Activated CD4-positive, alpha-beta T cell treated with anti-CD3 and anti-CD28 coated beads for 36 hours (primary cell): ENCODE results near the gene ARMH1. TPM values are rescaled to one million over a fixed set of nuclear protein-coding genes. Genes with fewer than 3 reads are reported as not detected.
A peak's percentile ranks its signal among the peaks of the same experiment; 100 is the strongest.

Source experiments
- ATAC-seq: fragments of 200-7000 bp; cut with Tn5 transposase; one replicate; pipeline ENCODE4 v1.10.0; 2021; ENCODE audit warnings: mild to moderate bottlenecking, moderate library complexity
- CTCF ChIA-PET: fragments of 350-600 bp; sonication (Branson Sonifier 250); formaldehyde crosslinking; loops from one replicate; lab custom pipeline; 2021; ENCODE audit warnings: antibody characterized with exemption; lab: Charles Lee
- POLR2A ChIA-PET: fragments of 350-600 bp; sonication (Branson Sonifier 250); formaldehyde crosslinking; loops from one replicate; lab custom pipeline; 2021; ENCODE audit warnings: antibody characterized with exemption, inconsistent platforms; lab: Charles Lee
- DNase-seq: peaks from one replicate; pipeline ENCODE4 v3.0.0-alpha.2; 2020
- H3K27ac Mint-ChIP-seq: one replicate; pipeline ENCODE4 v1.8.0; 2021; ENCODE audit warnings: mixed read lengths
- H3K27me3 Mint-ChIP-seq: one replicate; pipeline ENCODE4 v1.8.0; 2021; ENCODE audit warnings: mixed read lengths
- H3K36me3 Mint-ChIP-seq: one replicate; pipeline ENCODE4 v1.8.0; 2021; ENCODE audit warnings: low read depth, mixed read lengths
- H3K4me1 Mint-ChIP-seq: one replicate; pipeline ENCODE4 v1.8.0; 2021; ENCODE audit warnings: mixed read lengths
- H3K4me3 Mint-ChIP-seq: one replicate; pipeline ENCODE4 v1.8.0; 2021; ENCODE audit warnings: mild to moderate bottlenecking, moderate library complexity, mixed read lengths
- H3K9me3 Mint-ChIP-seq: one replicate; pipeline ENCODE4 v1.8.0; 2021; ENCODE audit warnings: low read depth, mixed read lengths
- intact Hi-C, 2 experiments: fragments of 100-400 bp; cut with DNase I in 1 of 2; cut with micrococcal nuclease in 1 of 2; formaldehyde crosslinking; loops; one replicate each; pipeline versions ENCODE4 v1.14.2 to v1.15.1; 2022 to 2024; cut with DNase I, micrococcal nuclease
- total RNA-seq, 2 experiments: library from RNA; stranded (reverse); gene quantifications; one replicate each; pipeline ENCODE4 v1.2.3, GENCODE V29; 2021

ARMH1 gene
- 10 to 100 TPM; 67.3 to 75.1 TPM for total RNA-seq

DNA sequence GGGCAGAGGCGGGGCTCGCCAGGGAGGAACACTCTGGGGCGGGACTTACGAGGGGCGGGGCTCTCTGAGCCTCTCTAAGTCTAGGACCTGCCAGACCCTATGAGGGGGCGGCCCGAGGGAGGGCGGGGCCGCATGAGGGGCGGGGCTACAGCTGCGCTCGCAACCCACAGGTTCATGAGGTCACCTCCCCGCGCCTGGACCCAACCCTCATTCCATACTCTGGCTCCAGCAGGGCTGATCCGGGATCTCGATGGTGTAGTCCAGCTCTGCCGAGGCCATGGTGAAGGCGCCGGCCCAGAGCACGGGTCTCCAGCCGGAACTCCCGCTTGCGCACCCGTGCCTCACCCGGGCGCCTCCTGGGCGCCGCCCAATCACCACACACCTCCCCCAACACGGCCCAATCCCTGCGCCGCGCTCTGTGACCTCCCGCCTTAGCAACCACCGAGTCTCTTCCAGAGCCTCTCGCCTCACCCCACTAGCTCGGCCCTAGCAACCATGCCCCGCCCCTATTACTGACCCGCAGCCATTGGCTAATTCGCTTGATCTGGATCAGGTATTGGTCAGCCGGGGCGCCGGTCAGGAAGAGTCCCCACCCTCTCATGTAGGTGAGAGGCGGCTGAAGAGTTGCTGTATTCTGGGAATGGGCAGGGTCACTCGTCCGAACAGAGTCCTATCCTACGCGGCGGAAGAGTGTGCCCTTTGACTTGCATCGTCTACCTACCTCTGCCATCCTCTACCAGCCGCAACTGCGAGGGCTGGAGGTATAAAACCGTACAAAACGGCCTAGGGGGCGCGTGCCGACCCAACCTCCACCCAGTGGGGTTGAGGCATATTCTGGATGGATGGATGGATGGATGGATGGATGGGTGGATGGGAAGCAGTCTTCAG lies at the start of gene ARMH1, which contains the start of gene TMEM53:
Gene ARMH1 (plus strand): TSS at position 602 of the 888 bp plus-strand sequence. CDS start 14,984 bp downstream, outside the sequence.
Gene TMEM53 (minus strand): TSS at position 369 of the 888 bp plus-strand sequence. CDS start 90 bp downstream, at position 279.
- POLR2A ChIA-PET = interaction anchor here (0.6 to 2.2 kb wide), 6 partner anchors 40 to 56 kb away, joined by 3 to 23 read pairs (median 8); partner anchors contain the start of gene RNU5D-1
- no peaks in the 10 kb centered on the region for H3K9me3 Mint-ChIP-seq
- H3K36me3 Mint-ChIP-seq = no peaks in the 10 kb centered on the region
- DNase-seq = peak; percentile 99
- peak; percentile 97 for ATAC-seq
- CTCF ChIA-PET = interaction anchor here (0.6 to 2.7 kb wide), 13 partner anchors 9 to 336 kb away, joined by 3 to 16 read pairs (median 3); partner anchors contain the start of gene HECTD3
- intact Hi-C loops = loop anchor here (1.0 to 2.0 kb wide), 11 partner anchors 42 to 909 kb away; partner anchors contain the start of genes DMAP1 (in 1 of the 2), EIF2B3 (in 1 of the 2), ERI3 (in 1 of the 2) and KIF2C (in 1 of the 2)
- no peaks in the 10 kb centered on the region for H3K27me3 Mint-ChIP-seq
- H3K27ac Mint-ChIP-seq = peak within 1 kb of the TSS; percentile 84
- H3K4me3 Mint-ChIP-seq = peak within 1 kb of the TSS; percentile 78
- H3K4me1 Mint-ChIP-seq = peaks cover 24% of the 10 kb centered on the region

- no peak for ATAC-seq
- Mint-ChIP-seq H3K27me3 (no peaks in the 10 kb centered on the region), H3K27ac (no peak overlapping the region), H3K4me1 (peaks cover under 1% of the 10 kb centered on the region), H3K36me3 (no peaks in the 10 kb centered on the region), H3K4me3 (no peak overlapping the region), H3K9me3 (no peaks in the 10 kb centered on the region)
- no peak for DNase-seq
- intact Hi-C loops = no loop called here
- POLR2A ChIA-PET = interaction anchor here (0.6 kb wide), 1 partner anchor 18 kb away, joined by 3 read pairs; no protein-coding TSS in a partner anchor
- CTCF ChIA-PET = no interaction called here
Measured at GRCh38 chr1:44625348-44625747, 49.2 kb upstream of the ARMH1 start.

GRCh38 chr1:44628962-44629756 lies 45.4 kb upstream of the ARMH1 start:
- intact Hi-C loops = no loop called here
- no peak for DNase-seq
- Mint-ChIP-seq H3K9me3 (no peaks in the 10 kb centered on the region), H3K4me1 (peaks cover 25% of the 10 kb centered on the region), H3K4me3 (no peak overlapping the region), H3K27me3 (no peaks in the 10 kb centered on the region), H3K27ac (no peak overlapping the region), H3K36me3 (peaks cover 11% of the 10 kb centered on the region)
- ChIA-PET POLR2A (no interaction called here), CTCF (interaction anchor here (0.6 to 1.1 kb wide), 2 partner anchors 24 to 1006 kb away, joined by 3 to 4 read pairs; no protein-coding TSS in a partner anchor)
- no peak for ATAC-seq

DNA sequence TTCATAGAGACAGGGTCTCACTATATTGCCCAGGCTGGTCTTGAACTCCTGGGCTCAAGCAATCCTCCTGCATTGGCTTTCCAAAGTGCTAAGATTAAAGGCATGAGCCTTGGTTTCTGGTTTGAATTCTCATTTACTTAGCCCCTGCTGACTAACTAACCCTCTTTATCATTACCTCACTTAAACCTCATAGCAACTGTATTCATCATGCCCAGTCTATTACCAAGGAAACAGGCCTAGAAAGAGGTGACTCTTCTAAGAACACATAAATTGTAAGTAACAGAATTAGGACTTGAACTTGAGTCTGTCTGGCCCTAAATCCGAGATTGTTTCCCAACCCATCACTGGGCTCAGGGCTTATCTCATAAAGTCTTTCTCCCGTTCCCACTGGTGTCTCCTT lies 44.4 kb upstream of the ARMH1 start:
- H3K4me1 Mint-ChIP-seq = peaks cover 34% of the 10 kb centered on the region
- peak overlapping the region; percentile 97 for H3K27ac Mint-ChIP-seq
- H3K9me3 Mint-ChIP-seq = no peaks in the 10 kb centered on the region
- intact Hi-C loops = loop anchor here in 1 of 2 experiments (2.0 to 10.0 kb wide), 6 partner anchors 177 to 1265 kb away; partner anchors contain the start of genes ATP6V0B, BTBD19, DPH2 and DYNLT4
- DNase-seq = no peak
- ChIA-PET CTCF (no interaction called here), POLR2A (no interaction called here)
- peak overlapping the region; percentile 86 for H3K4me3 Mint-ChIP-seq
- H3K27me3 Mint-ChIP-seq = no peaks in the 10 kb centered on the region
- ATAC-seq = no peak
- H3K36me3 Mint-ChIP-seq = peaks cover 20% of the 10 kb centered on the region

- H3K27ac Mint-ChIP-seq = peak overlapping the region; percentile 97
- H3K36me3 Mint-ChIP-seq = peaks cover 32% of the 10 kb centered on the region
- peak; percentile 31 for ATAC-seq
- intact Hi-C loops = loop anchor here in 1 of 2 experiments (1.0 to 10.0 kb wide), 10 partner anchors 176 to 1266 kb away; partner anchors contain the start of genes ATP6V0B, BTBD19, DMAP1 and DPH2
- ChIA-PET CTCF (interaction anchor here (1.0 to 13.0 kb wide), 2 partner anchors 21 to 81 kb away, joined by 3 to 91 read pairs; no protein-coding TSS in a partner anchor), POLR2A (interaction anchor here (0.6 to 2.4 kb wide), 11 partner anchors 11 to 1123 kb away, joined by 3 to 17 read pairs (median 5); partner anchors contain the start of genes ARMH1, RNU5D-1, RPS8 and TMEM53)
- H3K27me3 Mint-ChIP-seq = no peaks in the 10 kb centered on the region
- peak overlapping the region; percentile 86 for H3K4me3 Mint-ChIP-seq
- H3K9me3 Mint-ChIP-seq = no peaks in the 10 kb centered on the region
- no peak for DNase-seq
- peaks cover 40% of the 10 kb centered on the region for H3K4me1 Mint-ChIP-seq
Measured at GRCh38 chr1:44631333-44631646, 43.2 kb upstream of the ARMH1 start.

DNA sequence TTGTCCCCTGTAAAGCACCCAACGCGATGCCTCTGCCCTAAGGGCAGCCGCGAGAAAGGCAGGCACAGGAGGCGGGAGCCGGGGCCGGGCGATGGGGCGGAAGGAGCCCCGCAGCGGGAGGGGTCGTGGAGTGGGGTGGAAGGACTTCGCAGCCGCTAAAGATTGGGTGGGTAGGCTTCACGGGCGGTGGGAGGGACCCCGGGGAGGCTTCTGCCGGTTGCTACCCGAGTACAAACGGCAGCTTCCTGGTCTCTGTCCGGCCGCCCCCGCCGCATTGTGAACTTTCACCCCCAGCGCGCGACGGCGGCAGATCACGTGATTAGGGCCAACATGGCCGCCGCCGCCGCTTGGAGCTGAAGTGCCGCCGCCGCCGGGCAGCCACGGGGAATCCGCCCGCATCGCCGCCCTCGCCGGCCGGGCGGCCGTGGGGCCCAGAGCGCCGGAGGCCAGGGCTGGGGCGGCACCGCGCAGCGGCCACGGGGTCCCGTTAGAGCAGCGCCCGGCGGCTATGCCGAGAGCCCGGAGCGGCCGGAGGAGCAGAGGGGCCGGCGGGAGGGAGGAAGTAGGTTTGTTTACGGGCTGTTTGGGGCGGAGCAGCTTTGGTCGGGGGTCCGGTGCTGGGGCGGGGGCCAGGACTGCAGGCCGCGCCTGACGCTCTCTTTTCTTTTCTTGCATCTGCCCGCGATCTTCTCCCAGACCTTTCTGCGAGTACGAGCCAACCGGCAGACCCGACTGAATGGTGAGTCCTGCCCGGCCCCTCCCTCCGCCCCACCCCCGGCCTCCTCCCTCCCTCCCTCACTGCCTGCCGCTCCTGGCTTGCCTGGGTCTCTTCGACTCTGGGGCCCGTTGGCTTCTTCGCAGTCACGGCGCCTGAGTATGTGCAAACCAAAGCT lies 42.6 kb upstream of the ARMH1 start:
- ChIA-PET POLR2A (interaction anchor here (0.6 to 2.4 kb wide), 14 partner anchors 10 to 734 kb away, joined by 3 to 17 read pairs (median 4); partner anchors contain the start of genes ARMH1, RNU5D-1, RPS8 and TMEM53), CTCF (interaction anchor here (0.6 to 13.0 kb wide), 5 partner anchors 20 to 982 kb away, joined by 3 to 91 read pairs (median 3); partner anchors contain the start of gene KDM4A)

GRCh38 chr1:44632598-44632997 lies 41.9 kb upstream of the ARMH1 start:
- peaks cover 40% of the 10 kb centered on the region for H3K4me1 Mint-ChIP-seq
- peak overlapping the region; percentile 86 for H3K4me3 Mint-ChIP-seq
- peak; percentile 21 for DNase-seq
- H3K27me3 Mint-ChIP-seq = no peaks in the 10 kb centered on the region
- intact Hi-C loops = loop anchor here (1.0 to 10.0 kb wide), 7 partner anchors 42 to 1268 kb away; partner anchors contain the start of genes ARMH1 (in 2 of the 2), TMEM53 (in 2 of the 2), ATP6V0B (in 1 of the 2) and BTBD19 (in 1 of the 2)
- no peaks in the 10 kb centered on the region for H3K9me3 Mint-ChIP-seq
- ATAC-seq = peak; percentile 11
- ChIA-PET CTCF (interaction anchor here (0.8 to 13.0 kb wide), 3 partner anchors 20 to 983 kb away, joined by 3 to 91 read pairs (median 3); partner anchors contain the start of gene KDM4A), POLR2A (interaction anchor here (1.0 to 2.4 kb wide), 7 partner anchors 9 to 187 kb away, joined by 3 to 17 read pairs (median 4); partner anchors contain the start of genes ARMH1 and TMEM53)
- peaks cover 40% of the 10 kb centered on the region for H3K36me3 Mint-ChIP-seq
- peak overlapping the region; percentile 94 for H3K27ac Mint-ChIP-seq

More for the DNA sequence above, 42.6 kb upstream of the ARMH1 start:
- H3K4me3 Mint-ChIP-seq = peak overlapping the region; percentile 86
- H3K4me1 Mint-ChIP-seq = peaks cover 40% of the 10 kb centered on the region
- DNase-seq (peak; percentile 95), ATAC-seq (peak; percentile 81)
- peak overlapping the region; percentile 97 for H3K27ac Mint-ChIP-seq
- peaks cover 36% of the 10 kb centered on the region for H3K36me3 Mint-ChIP-seq
- no peaks in the 10 kb centered on the region for H3K9me3 Mint-ChIP-seq
- H3K27me3 Mint-ChIP-seq = no peaks in the 10 kb centered on the region
- intact Hi-C loops = loop anchor here (1.0 to 10.0 kb wide), 13 partner anchors 42 to 1267 kb away; partner anchors contain the start of genes ARMH1 (in 2 of the 2), TMEM53 (in 2 of the 2), ATP6V0B (in 1 of the 2) and BTBD19 (in 1 of the 2)

- peaks cover 40% of the 10 kb centered on the region for H3K4me1 Mint-ChIP-seq
- intact Hi-C loops = loop anchor here in 1 of 2 experiments (5.0 to 10.0 kb wide), 4 partner anchors 173 to 1270 kb away; partner anchors contain the start of genes ATP6V0B, BTBD19, DPH2 and DYNLT4
Measured at GRCh38 chr1:44634606-44635189, 39.8 kb upstream of the ARMH1 start.

GRCh38 chr1:44635439-44635838 lies 39.1 kb upstream of the ARMH1 start:
- ChIA-PET CTCF (interaction anchor here (0.7 to 13.0 kb wide), 2 partner anchors 11 to 17 kb away, joined by 4 to 91 read pairs; no protein-coding TSS in a partner anchor), POLR2A (no interaction called here)
- DNase-seq = no peak
- no peaks in the 10 kb centered on the region for H3K27me3 Mint-ChIP-seq
- peaks cover 55% of the 10 kb centered on the region for H3K36me3 Mint-ChIP-seq
- H3K27ac Mint-ChIP-seq = peak overlapping the region; percentile 25
- no peaks in the 10 kb centered on the region for H3K9me3 Mint-ChIP-seq
- H3K4me1 Mint-ChIP-seq = peaks cover 38% of the 10 kb centered on the region
- ATAC-seq = no peak
- intact Hi-C loops = loop anchor here in 1 of 2 experiments (10.0 kb wide), 1 partner anchor 1271 kb away; the partner anchor contains the start of gene ELOVL1
- no peak overlapping the region for H3K4me3 Mint-ChIP-seq

More at GRCh38 chr1:44634606-44635189, 39.8 kb upstream of the ARMH1 start:
- no peak for DNase-seq
- no peak for ATAC-seq
- Mint-ChIP-seq H3K27me3 (no peaks in the 10 kb centered on the region), H3K27ac (peak overlapping the region; percentile 25), H3K36me3 (peaks cover 53% of the 10 kb centered on the region), H3K9me3 (no peaks in the 10 kb centered on the region), H3K4me3 (no peak overlapping the region)
- CTCF ChIA-PET = interaction anchor here (0.7 to 13.0 kb wide), 6 partner anchors 12 to 372 kb away, joined by 3 to 91 read pairs (median 4); no protein-coding TSS in a partner anchor
- POLR2A ChIA-PET = interaction anchor here (0.9 to 1.4 kb wide), 4 partner anchors 13 to 185 kb away, joined by 3 to 4 read pairs (median 3); partner anchors contain the start of gene TMEM53
